ENCODE results near the gene RAP1GAP2. TPM values are rescaled to one million over a fixed set of nuclear protein-coding genes. Genes with fewer than 3 reads are reported as not detected.

Gene RAP1GAP2
- polyA plus RNA-seq, 1 donor: 21.3 TPM

- no peaks in the 10 kb centered on the region for H3K9me3 ChIP-seq (ENCODE audit: control insufficient read depth, low read depth, low read length)
- no peak overlapping the region for H3K4me3 ChIP-seq (ENCODE audit: low read length)
- 0% methylated on average over 1 of the region's 2 CpGs for WGBS (ENCODE audit: insufficient coverage, low lambda C conversion rate)
- H3K36me3 ChIP-seq (ENCODE audit: control insufficient read depth, insufficient read depth, low read length): no peaks in the 10 kb centered on the region
- DNase-seq: no peak
- H3K27ac ChIP-seq (ENCODE audit: low read length): no peak overlapping the region
- H3K4me1 ChIP-seq (ENCODE audit: control insufficient read depth, insufficient read depth, low read length): no peaks in the 10 kb centered on the region
- H3K27me3 ChIP-seq (ENCODE audit: control insufficient read depth, insufficient read depth, low read length): no peaks in the 10 kb centered on the region
These were observed 34.4 kb downstream of the RAP1GAP2 start for GRCh38 chr17:2830678-2831077.

- Histone ChIP-seq H3K36me3 (ENCODE audit: control insufficient read depth, insufficient read depth, low read length) (no peaks in the 10 kb centered on the region), H3K27ac (ENCODE audit: low read length) (no peak overlapping the region), H3K4me1 (ENCODE audit: control insufficient read depth, insufficient read depth, low read length) (no peaks in the 10 kb centered on the region), H3K9me3 (ENCODE audit: control insufficient read depth, low read depth, low read length) (no peaks in the 10 kb centered on the region), H3K4me3 (ENCODE audit: low read length) (no peak overlapping the region), H3K27me3 (ENCODE audit: control insufficient read depth, insufficient read depth, low read length) (no peaks in the 10 kb centered on the region)
- 86% methylated on average over 1 of the region's 8 CpGs for WGBS (ENCODE audit: insufficient coverage, low lambda C conversion rate)
- no peak for DNase-seq
These were observed 39.5 kb downstream of the RAP1GAP2 start for GRCh38 chr17:2835780-2836179.

GRCh38 chr17:2837147-2837561 is 40.9 kb downstream of the RAP1GAP2 start:
- WGBS (ENCODE audit: insufficient coverage, low lambda C conversion rate): no CpG with 5 or more reads among the region's 10 CpGs
- DNase-seq: no peak
- H3K4me3 ChIP-seq (ENCODE audit: low read length): no peak overlapping the region

DNA sequence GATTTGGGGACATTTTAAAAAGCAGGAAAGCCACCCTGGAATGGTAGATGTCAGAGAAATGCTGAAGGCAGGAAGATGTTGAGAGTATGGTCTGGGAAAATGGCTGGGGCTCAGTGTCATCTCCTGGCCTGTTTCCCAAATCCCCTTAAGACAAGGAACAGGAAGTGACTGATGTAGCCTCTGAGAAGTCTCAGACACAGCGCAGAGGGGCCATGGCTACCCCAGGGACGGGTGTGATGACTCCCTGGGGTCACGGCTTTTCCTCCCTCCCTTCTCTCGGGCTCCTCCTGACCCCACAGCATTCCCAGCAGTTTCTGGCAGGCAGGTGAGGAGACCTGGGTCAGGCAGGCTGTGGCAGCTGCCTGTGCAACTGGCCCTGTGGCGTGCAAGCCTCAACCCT is 45.4 kb downstream of the RAP1GAP2 start:
- Histone ChIP-seq H3K27ac (ENCODE audit: low read length) (no peak overlapping the region), H3K4me3 (ENCODE audit: low read length) (no peak overlapping the region), H3K36me3 (ENCODE audit: control insufficient read depth, insufficient read depth, low read length) (no peaks in the 10 kb centered on the region), H3K4me1 (ENCODE audit: control insufficient read depth, insufficient read depth, low read length) (peaks cover 7% of the 10 kb centered on the region), H3K27me3 (ENCODE audit: control insufficient read depth, insufficient read depth, low read length) (no peaks in the 10 kb centered on the region), H3K9me3 (ENCODE audit: control insufficient read depth, low read depth, low read length) (no peaks in the 10 kb centered on the region)
- WGBS (ENCODE audit: insufficient coverage, low lambda C conversion rate): no CpG with 5 or more reads among the region's 5 CpGs
- DNase-seq: no peak

More at GRCh38 chr17:2837147-2837561, 40.9 kb downstream of the RAP1GAP2 start:
- no peaks in the 10 kb centered on the region for H3K4me1 ChIP-seq (ENCODE audit: control insufficient read depth, insufficient read depth, low read length)
- no peaks in the 10 kb centered on the region for H3K27me3 ChIP-seq (ENCODE audit: control insufficient read depth, insufficient read depth, low read length)
- no peaks in the 10 kb centered on the region for H3K9me3 ChIP-seq (ENCODE audit: control insufficient read depth, low read depth, low read length)
- H3K36me3 ChIP-seq (ENCODE audit: control insufficient read depth, insufficient read depth, low read length): no peaks in the 10 kb centered on the region
- no peak overlapping the region for H3K27ac ChIP-seq (ENCODE audit: low read length)

DNA sequence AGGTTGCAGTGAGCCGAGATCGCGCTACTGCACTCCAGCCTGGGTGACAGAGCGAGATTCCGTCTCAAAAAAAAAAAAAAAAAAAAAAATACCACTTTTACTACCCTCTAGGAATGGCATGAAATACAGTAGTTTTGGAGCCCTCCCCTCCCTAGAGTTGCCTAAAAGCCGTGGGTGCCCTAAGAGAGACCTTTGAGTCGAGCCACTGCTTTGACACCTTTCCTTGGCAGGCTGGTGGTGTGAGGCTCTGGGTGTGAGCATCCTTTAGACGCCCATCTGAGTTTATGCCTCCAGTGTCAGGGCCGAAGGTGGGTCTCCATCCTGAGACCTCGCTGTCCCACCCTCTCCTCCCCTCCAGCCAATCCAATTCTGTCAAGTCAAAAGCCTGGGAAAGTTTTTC is 46.2 kb downstream of the RAP1GAP2 start:
- H3K9me3 ChIP-seq (ENCODE audit: control insufficient read depth, low read depth, low read length): no peaks in the 10 kb centered on the region
- peaks cover 7% of the 10 kb centered on the region for H3K4me1 ChIP-seq (ENCODE audit: control insufficient read depth, insufficient read depth, low read length)
- no peaks in the 10 kb centered on the region for H3K27me3 ChIP-seq (ENCODE audit: control insufficient read depth, insufficient read depth, low read length)
- H3K36me3 ChIP-seq (ENCODE audit: control insufficient read depth, insufficient read depth, low read length): no peaks in the 10 kb centered on the region
- no peak overlapping the region for H3K27ac ChIP-seq (ENCODE audit: low read length)
- WGBS (ENCODE audit: insufficient coverage, low lambda C conversion rate): no CpG with 5 or more reads among the region's 10 CpGs
- no peak for DNase-seq
- no peak overlapping the region for H3K4me3 ChIP-seq (ENCODE audit: low read length)

GRCh38 chr17:2844416-2844815 is 48.2 kb downstream of the RAP1GAP2 start:
- H3K4me1 ChIP-seq (ENCODE audit: control insufficient read depth, insufficient read depth, low read length): peaks cover 10% of the 10 kb centered on the region
- H3K36me3 ChIP-seq (ENCODE audit: control insufficient read depth, insufficient read depth, low read length): no peaks in the 10 kb centered on the region
- no peak overlapping the region for H3K4me3 ChIP-seq (ENCODE audit: low read length)
- no peaks in the 10 kb centered on the region for H3K9me3 ChIP-seq (ENCODE audit: control insufficient read depth, low read depth, low read length)
- DNase-seq: peak in 1 of 2 donors; percentile 67
- H3K27ac ChIP-seq (ENCODE audit: low read length): peak overlapping the region; percentile 36
- WGBS (ENCODE audit: insufficient coverage, low lambda C conversion rate): no CpG with 5 or more reads among the region's 6 CpGs
- H3K27me3 ChIP-seq (ENCODE audit: control insufficient read depth, insufficient read depth, low read length): no peaks in the 10 kb centered on the region

DNA sequence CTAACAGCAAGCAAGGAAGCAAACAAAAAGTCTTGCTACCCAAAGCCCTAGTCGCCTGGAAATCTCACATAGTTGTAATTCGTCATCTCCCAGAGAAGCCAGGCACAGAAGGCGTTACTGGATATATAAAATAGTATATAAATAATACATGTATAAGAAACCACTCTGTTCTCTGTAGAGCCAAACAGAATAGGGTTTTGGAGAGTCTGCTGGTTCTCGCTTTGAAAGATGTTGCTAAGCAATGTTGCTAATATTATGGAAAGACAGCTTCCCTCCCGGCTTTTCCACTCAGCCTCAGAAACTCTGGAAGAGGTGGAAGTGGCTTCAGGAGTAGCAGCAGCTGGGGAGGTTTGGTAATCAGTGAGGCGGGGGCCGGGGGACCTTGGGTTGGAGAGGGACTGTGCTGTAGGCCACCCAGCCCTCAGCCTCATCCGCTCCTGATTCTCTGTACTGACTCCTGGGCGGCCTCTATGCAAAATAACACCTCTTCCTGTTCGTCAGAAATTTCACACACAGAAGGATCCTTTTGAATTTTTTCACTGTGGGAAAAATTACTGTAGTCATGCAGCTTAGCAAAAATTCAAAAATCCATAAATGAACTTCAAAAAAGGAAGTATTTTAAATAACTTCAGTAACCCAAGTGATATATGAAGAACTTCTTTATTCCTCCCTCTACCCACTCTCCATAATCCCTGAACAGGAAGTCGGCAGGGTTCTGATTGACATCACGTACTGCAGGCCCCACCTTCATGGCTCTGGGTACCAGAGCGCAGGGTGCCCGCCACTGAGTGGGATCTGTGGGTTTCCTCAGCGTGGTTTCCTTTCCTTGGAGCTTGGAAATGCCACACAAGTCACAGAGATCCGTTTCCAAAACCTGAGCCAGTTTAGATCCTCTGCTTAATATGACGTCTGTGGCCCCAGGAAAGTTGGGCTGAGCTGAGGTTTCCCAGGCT is 51.4 kb downstream of the RAP1GAP2 start:
- H3K4me1 ChIP-seq (ENCODE audit: control insufficient read depth, insufficient read depth, low read length): peaks cover 10% of the 10 kb centered on the region
- no peaks in the 10 kb centered on the region for H3K9me3 ChIP-seq (ENCODE audit: control insufficient read depth, low read depth, low read length)
- H3K27ac ChIP-seq (ENCODE audit: low read length): no peak overlapping the region
- no peaks in the 10 kb centered on the region for H3K36me3 ChIP-seq (ENCODE audit: control insufficient read depth, insufficient read depth, low read length)
- no peak overlapping the region for H3K4me3 ChIP-seq (ENCODE audit: low read length)
- DNase-seq: no peak
- H3K27me3 ChIP-seq (ENCODE audit: control insufficient read depth, insufficient read depth, low read length): no peaks in the 10 kb centered on the region
- WGBS (ENCODE audit: insufficient coverage, low lambda C conversion rate): 50% methylated on average over 1 of the region's 17 CpGs

GRCh38 chr17:2849327-2849670 is 53.1 kb downstream of the RAP1GAP2 start:
- H3K36me3 ChIP-seq (ENCODE audit: control insufficient read depth, insufficient read depth, low read length): no peaks in the 10 kb centered on the region
- no CpG with 5 or more reads among the region's 13 CpGs for WGBS (ENCODE audit: insufficient coverage, low lambda C conversion rate)
- DNase-seq: no peak
- H3K27me3 ChIP-seq (ENCODE audit: control insufficient read depth, insufficient read depth, low read length): peaks cover 5% of the 10 kb centered on the region
- no peak overlapping the region for H3K27ac ChIP-seq (ENCODE audit: low read length)
- H3K4me1 ChIP-seq (ENCODE audit: control insufficient read depth, insufficient read depth, low read length): peaks cover 8% of the 10 kb centered on the region
- H3K9me3 ChIP-seq (ENCODE audit: control insufficient read depth, low read depth, low read length): no peaks in the 10 kb centered on the region
- no peak overlapping the region for H3K4me3 ChIP-seq (ENCODE audit: low read length)

DNA sequence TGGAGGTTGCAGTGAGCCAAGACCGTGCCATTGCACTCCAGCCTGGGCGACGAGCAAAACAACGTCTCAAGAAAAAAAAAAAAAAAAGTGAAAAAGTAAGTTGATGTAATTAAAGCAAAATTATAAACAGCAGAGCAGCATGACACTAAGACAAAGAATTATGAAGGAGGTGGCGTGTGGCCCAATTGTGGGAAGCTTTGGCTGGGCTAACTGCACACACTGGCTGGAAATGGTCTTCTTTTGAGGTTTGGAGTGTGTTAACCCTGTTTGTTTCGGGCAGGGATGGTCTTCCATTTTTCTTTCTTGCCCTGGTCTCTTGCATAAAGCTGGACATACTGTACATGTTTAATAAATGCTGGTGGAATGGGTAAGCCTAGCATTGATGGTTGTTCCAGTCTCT is 54.8 kb downstream of the RAP1GAP2 start:
- H3K27me3 ChIP-seq (ENCODE audit: control insufficient read depth, insufficient read depth, low read length): peaks cover 18% of the 10 kb centered on the region
- H3K27ac ChIP-seq (ENCODE audit: low read length): no peak overlapping the region
- no peaks in the 10 kb centered on the region for H3K36me3 ChIP-seq (ENCODE audit: control insufficient read depth, insufficient read depth, low read length)
- H3K4me3 ChIP-seq (ENCODE audit: low read length): no peak overlapping the region
- no peak for DNase-seq
- H3K9me3 ChIP-seq (ENCODE audit: control insufficient read depth, low read depth, low read length): no peaks in the 10 kb centered on the region
- peaks cover 14% of the 10 kb centered on the region for H3K4me1 ChIP-seq (ENCODE audit: control insufficient read depth, insufficient read depth, low read length)
- 92% methylated on average over 5 of the region's 6 CpGs for WGBS (ENCODE audit: insufficient coverage, low lambda C conversion rate)

- no peaks in the 10 kb centered on the region for H3K36me3 ChIP-seq (ENCODE audit: control insufficient read depth, insufficient read depth, low read length)
- peaks cover 20% of the 10 kb centered on the region for H3K4me1 ChIP-seq (ENCODE audit: control insufficient read depth, insufficient read depth, low read length)
- no peak overlapping the region for H3K27ac ChIP-seq (ENCODE audit: low read length)
- WGBS (ENCODE audit: insufficient coverage, low lambda C conversion rate): no CpG with 5 or more reads among the region's 4 CpGs
- H3K9me3 ChIP-seq (ENCODE audit: control insufficient read depth, low read depth, low read length): no peaks in the 10 kb centered on the region
- DNase-seq: no peak
- no peak overlapping the region for H3K4me3 ChIP-seq (ENCODE audit: low read length)
- peaks cover 18% of the 10 kb centered on the region for H3K27me3 ChIP-seq (ENCODE audit: control insufficient read depth, insufficient read depth, low read length)
These were observed 55.4 kb downstream of the RAP1GAP2 start for GRCh38 chr17:2851615-2852014.

DNA sequence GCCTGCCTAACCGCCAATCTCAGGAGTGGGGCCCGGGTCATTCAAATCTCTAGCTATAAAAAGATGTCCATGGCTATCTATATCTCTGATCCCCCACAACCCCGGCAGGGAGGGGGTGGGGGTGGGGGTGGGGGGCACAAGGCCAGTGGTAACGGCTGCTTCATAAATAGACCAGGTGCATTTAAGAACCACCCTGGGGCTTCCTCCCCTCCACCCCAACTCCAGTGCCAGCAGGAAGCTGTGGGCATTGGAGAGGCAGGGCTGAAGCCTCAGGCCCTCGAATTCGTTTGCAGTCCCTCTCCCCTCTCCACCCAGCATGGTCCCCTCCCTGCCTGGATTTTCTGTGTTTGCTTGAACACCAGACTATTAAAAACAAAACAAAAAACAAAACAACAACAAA is 56.0 kb downstream of the RAP1GAP2 start:
- H3K36me3 ChIP-seq (ENCODE audit: control insufficient read depth, insufficient read depth, low read length): no peaks in the 10 kb centered on the region
- H3K9me3 ChIP-seq (ENCODE audit: control insufficient read depth, low read depth, low read length): no peaks in the 10 kb centered on the region
- peaks cover 26% of the 10 kb centered on the region for H3K4me1 ChIP-seq (ENCODE audit: control insufficient read depth, insufficient read depth, low read length)
- no CpG with 5 or more reads among the region's 6 CpGs for WGBS (ENCODE audit: insufficient coverage, low lambda C conversion rate)
- no peak overlapping the region for H3K4me3 ChIP-seq (ENCODE audit: low read length)
- DNase-seq: no peak
- H3K27ac ChIP-seq (ENCODE audit: low read length): no peak overlapping the region
- H3K27me3 ChIP-seq (ENCODE audit: control insufficient read depth, insufficient read depth, low read length): peaks cover 18% of the 10 kb centered on the region

All from large intestine (tissue), 3 donors.